ENCODE data around the gene CFAP65. TPM values are rescaled to one million over a fixed set of nuclear protein-coding genes. Genes with fewer than 3 reads are reported as not detected.
A peak's percentile ranks its signal among the peaks of the same experiment; 100 is the strongest.

The CFAP65 gene
- total RNA-seq, 1 experiment from 2014 or later = 0.44 TPM

DNA sequence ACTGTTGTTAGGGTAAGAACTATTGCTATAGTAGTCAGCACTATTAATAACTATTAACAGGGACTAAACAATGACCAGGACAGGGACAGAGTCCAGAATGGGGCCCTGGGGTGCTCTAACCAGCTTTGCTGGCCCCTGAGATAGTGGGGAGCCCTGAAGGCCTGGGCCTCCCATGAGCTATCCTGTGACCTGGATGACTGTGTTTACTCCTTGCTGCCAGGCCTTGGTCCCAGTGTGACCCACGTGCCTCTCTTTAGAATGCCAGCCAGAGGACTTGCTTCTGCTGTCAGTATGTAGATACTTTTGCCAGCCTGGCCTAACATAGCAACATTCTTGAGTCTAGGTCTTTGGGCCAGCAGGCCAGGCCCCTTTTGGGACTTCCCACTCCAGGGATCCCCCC is 70.4 kb downstream of the CFAP65 start:
- POLR2A ChIA-PET = no interaction called here
- no peak overlapping the region for H3K27ac Mint-ChIP-seq
- DNase-seq (ENCODE audit: low spot score) (no peak), ATAC-seq (no peak)
- TF ChIP-seq OVOL2 (CRISPR knock-in tag; IDR thresholded peaks at IDR 0.05; ENCODE audit: borderline replicate concordance) (no peak), GRHL2 (CRISPR knock-in tag; IDR thresholded peaks at IDR 0.05; ENCODE audit: insufficient replicate concordance, severe bottlenecking) (no peak), ZNF263 (CRISPR knock-in tag; IDR thresholded peaks at IDR 0.05; ENCODE audit: low read depth) (no peak), FOXK1 (CRISPR knock-in tag; IDR thresholded peaks at IDR 0.05) (no peak), ZMAT4 (CRISPR knock-in tag; IDR thresholded peaks at IDR 0.05) (no peak), FOXP1 (CRISPR knock-in tag; IDR thresholded peaks at IDR 0.05; ENCODE audit: borderline replicate concordance) (no peak), ZNF396 (CRISPR knock-in tag; IDR thresholded peaks at IDR 0.05; ENCODE audit: borderline replicate concordance) (no peak), ZNF232 (CRISPR knock-in tag; IDR thresholded peaks at IDR 0.05) (no peak), ELF4 (CRISPR knock-in tag; IDR thresholded peaks at IDR 0.05; ENCODE audit: low read depth) (no peak), FOXJ3 (CRISPR knock-in tag; IDR thresholded peaks at IDR 0.05; ENCODE audit: borderline replicate concordance) (no peak)
- TF ChIP-seq, protein P1, sequence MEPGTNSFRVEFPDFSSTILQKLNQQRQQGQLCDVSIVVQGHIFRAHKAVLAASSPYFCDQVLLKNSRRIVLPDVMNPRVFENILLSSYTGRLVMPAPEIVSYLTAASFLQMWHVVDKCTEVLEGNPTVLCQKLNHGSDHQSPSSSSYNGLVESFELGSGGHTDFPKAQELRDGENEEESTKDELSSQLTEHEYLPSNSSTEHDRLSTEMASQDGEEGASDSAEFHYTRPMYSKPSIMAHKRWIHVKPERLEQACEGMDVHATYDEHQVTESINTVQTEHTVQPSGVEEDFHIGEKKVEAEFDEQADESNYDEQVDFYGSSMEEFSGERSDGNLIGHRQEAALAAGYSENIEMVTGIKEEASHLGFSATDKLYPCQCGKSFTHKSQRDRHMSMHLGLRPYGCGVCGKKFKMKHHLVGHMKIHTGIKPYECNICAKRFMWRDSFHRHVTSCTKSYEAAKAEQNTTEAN (CRISPR knock-in tag; IDR thresholded peaks at IDR 0.05) = no peak
- TF ChIP-seq, protein P2, sequence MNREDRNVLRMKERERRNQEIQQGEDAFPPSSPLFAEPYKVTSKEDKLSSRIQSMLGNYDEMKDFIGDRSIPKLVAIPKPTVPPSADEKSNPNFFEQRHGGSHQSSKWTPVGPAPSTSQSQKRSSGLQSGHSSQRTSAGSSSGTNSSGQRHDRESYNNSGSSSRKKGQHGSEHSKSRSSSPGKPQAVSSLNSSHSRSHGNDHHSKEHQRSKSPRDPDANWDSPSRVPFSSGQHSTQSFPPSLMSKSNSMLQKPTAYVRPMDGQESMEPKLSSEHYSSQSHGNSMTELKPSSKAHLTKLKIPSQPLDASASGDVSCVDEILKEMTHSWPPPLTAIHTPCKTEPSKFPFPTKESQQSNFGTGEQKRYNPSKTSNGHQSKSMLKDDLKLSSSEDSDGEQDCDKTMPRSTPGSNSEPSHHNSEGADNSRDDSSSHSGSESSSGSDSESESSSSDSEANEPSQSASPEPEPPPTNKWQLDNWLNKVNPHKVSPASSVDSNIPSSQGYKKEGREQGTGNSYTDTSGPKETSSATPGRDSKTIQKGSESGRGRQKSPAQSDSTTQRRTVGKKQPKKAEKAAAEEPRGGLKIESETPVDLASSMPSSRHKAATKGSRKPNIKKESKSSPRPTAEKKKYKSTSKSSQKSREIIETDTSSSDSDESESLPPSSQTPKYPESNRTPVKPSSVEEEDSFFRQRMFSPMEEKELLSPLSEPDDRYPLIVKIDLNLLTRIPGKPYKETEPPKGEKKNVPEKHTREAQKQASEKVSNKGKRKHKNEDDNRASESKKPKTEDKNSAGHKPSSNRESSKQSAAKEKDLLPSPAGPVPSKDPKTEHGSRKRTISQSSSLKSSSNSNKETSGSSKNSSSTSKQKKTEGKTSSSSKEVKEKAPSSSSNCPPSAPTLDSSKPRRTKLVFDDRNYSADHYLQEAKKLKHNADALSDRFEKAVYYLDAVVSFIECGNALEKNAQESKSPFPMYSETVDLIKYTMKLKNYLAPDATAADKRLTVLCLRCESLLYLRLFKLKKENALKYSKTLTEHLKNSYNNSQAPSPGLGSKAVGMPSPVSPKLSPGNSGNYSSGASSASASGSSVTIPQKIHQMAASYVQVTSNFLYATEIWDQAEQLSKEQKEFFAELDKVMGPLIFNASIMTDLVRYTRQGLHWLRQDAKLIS (CRISPR knock-in tag; IDR thresholded peaks at IDR 0.05; ENCODE audit: borderline replicate concordance) = no peak
- TF ChIP-seq, protein P3, sequence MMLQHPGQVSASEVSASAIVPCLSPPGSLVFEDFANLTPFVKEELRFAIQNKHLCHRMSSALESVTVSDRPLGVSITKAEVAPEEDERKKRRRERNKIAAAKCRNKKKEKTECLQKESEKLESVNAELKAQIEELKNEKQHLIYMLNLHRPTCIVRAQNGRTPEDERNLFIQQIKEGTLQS (CRISPR knock-in tag; conservative IDR thresholded peaks at IDR 0.05) = no peak
- H3K27me3 Mint-ChIP-seq (ENCODE audit: low read depth) = peaks cover 81% of the 10 kb centered on the region
- no peaks in the 10 kb centered on the region for H3K4me1 Mint-ChIP-seq
- H3K9me3 Mint-ChIP-seq = peaks cover 5% of the 10 kb centered on the region; the same call in 1 of the 2 replicates
- H3K4me3 Mint-ChIP-seq = no peak overlapping the region
- no peaks in the 10 kb centered on the region for H3K36me3 Mint-ChIP-seq
- CTCF ChIA-PET = interaction anchor here (1.0 to 2.3 kb wide), 2 partner anchors 10 to 31 kb away, joined by 3 to 19 read pairs; no protein-coding TSS in a partner anchor

- peak overlapping the region; percentile 77 for H3K4me3 Mint-ChIP-seq
- TF ChIP-seq ZMAT4 (CRISPR knock-in tag; IDR thresholded peaks at IDR 0.05) (no peak), USF2 (CRISPR knock-in tag; IDR thresholded peaks at IDR 0.05) (no peak), ZNF138 (CRISPR knock-in tag; conservative IDR thresholded peaks at IDR 0.05) (no peak), NFE2L1 (CRISPR knock-in tag; IDR thresholded peaks at IDR 0.05) (peak; percentile 89; the same call in 1 of the 2 replicates), JUN (CRISPR knock-in tag; IDR thresholded peaks at IDR 0.05) (no peak), OVOL2 (CRISPR knock-in tag; IDR thresholded peaks at IDR 0.05; ENCODE audit: borderline replicate concordance) (no peak)
These were observed 77.1 kb downstream of the CFAP65 start for GRCh38 chr2:218964041-218964771.

More at GRCh38 chr2:218964041-218964771, 77.1 kb downstream of the CFAP65 start:
- ChIA-PET POLR2A (interaction anchor here (0.6 kb wide), 1 partner anchor 482 kb away, joined by 3 read pairs; no protein-coding TSS in a partner anchor), CTCF (interaction anchor here (0.8 to 8.8 kb wide), 11 partner anchors 11 to 94 kb away, joined by 3 to 116 read pairs (median 7); no protein-coding TSS in a partner anchor)
- ATAC-seq (no peak), DNase-seq (ENCODE audit: low spot score) (no peak)
- H3K4me1 Mint-ChIP-seq = peaks cover 27% of the 10 kb centered on the region
- H3K9me3 Mint-ChIP-seq = peaks cover 4% of the 10 kb centered on the region; the same call in 1 of the 2 replicates
- no peak overlapping the region for H3K27ac Mint-ChIP-seq
- H3K27me3 Mint-ChIP-seq (ENCODE audit: low read depth) = peaks cover 86% of the 10 kb centered on the region
- no peaks in the 10 kb centered on the region for H3K36me3 Mint-ChIP-seq
